ENCODE measurements around the gene PCDHA6.
"Not testable (repeated sequence)": the region's sequence is repeated elsewhere in the genome, so short reads cannot be mapped to it uniquely, and the experiment has no call there.

Gene PCDHA6

GRCh38 chr5:140827704-140828361 lies at the start of gene PCDHA6:
PCDHA6 (plus strand) TSS chr5:140827960; CDS start chr5:140828092, 132 bp downstream.
- H3K9me2 ChIP-seq (replicated peaks; ENCODE audit: low read depth, low read length) = no peaks in the 10 kb centered on the region
- H3K36me3 ChIP-seq (ENCODE audit: insufficient read depth, low read length) = no peaks in the 10 kb centered on the region
- H3K79me2 ChIP-seq (ENCODE audit: insufficient read depth, low read length) = no peaks in the 10 kb centered on the region
- no peak within 1 kb of the TSS for H2AFZ ChIP-seq (ENCODE audit: low read length)
- no peaks in the 10 kb centered on the region for H4K20me1 ChIP-seq (ENCODE audit: insufficient read depth, low read length, poor library complexity, severe bottlenecking)
- H3K4me1 ChIP-seq (ENCODE audit: insufficient read depth, low read length, poor library complexity, severe bottlenecking) = no peaks in the 10 kb centered on the region
- H3K9me3 ChIP-seq (ENCODE audit: insufficient read depth, low read depth, low read length) = no peaks in the 10 kb centered on the region
- H3F3A ChIP-seq (ENCODE audit: low read depth) = no peaks in the 10 kb centered on the region
- TF ChIP-seq EZH2phosphoT487 (IDR thresholded peaks at IDR 0.05; ENCODE audit: borderline replicate concordance) (no peak), CTCF (conservative IDR thresholded peaks at IDR 0.05; ENCODE audit: low read length) (no peak)
- H3K27me3 ChIP-seq (ENCODE audit: insufficient read depth, low read length, poor library complexity, severe bottlenecking) = no peaks in the 10 kb centered on the region
- H3K4me2 ChIP-seq (ENCODE audit: low read depth, low read length, poor library complexity, severe bottlenecking) = no peak within 1 kb of the TSS
- H3K9ac ChIP-seq (ENCODE audit: low read depth, low read length, poor library complexity, severe bottlenecking) = no peak within 1 kb of the TSS
- no peak within 1 kb of the TSS for H3K4me3 ChIP-seq (ENCODE audit: low read length, poor library complexity, severe bottlenecking)

GRCh38 chr5:140780512-140780911 lies 47.2 kb upstream of the PCDHA6 start:
- H3K4me2 ChIP-seq (ENCODE audit: low read depth, low read length, poor library complexity, severe bottlenecking) = no peak overlapping the region
- no peaks in the 10 kb centered on the region for H3K79me2 ChIP-seq (ENCODE audit: insufficient read depth, low read length)
- no peaks in the 10 kb centered on the region for H3K27me3 ChIP-seq (ENCODE audit: insufficient read depth, low read length, poor library complexity, severe bottlenecking)
- H3K9me2 ChIP-seq (replicated peaks; ENCODE audit: low read depth, low read length) = no peaks in the 10 kb centered on the region
- no peak overlapping the region for H2AFZ ChIP-seq (ENCODE audit: low read length)
- H3F3A ChIP-seq (ENCODE audit: low read depth) = no peaks in the 10 kb centered on the region
- no peaks in the 10 kb centered on the region for H3K4me1 ChIP-seq (ENCODE audit: insufficient read depth, low read length, poor library complexity, severe bottlenecking)
- no peak overlapping the region for H3K9ac ChIP-seq (ENCODE audit: low read depth, low read length, poor library complexity, severe bottlenecking)
- H4K20me1 ChIP-seq (ENCODE audit: insufficient read depth, low read length, poor library complexity, severe bottlenecking) = no peaks in the 10 kb centered on the region
- H3K9me3 ChIP-seq (ENCODE audit: insufficient read depth, low read depth, low read length) = peaks cover 3% of the 10 kb centered on the region; the same call in 1 of the 2 replicates
- no peaks in the 10 kb centered on the region for H3K36me3 ChIP-seq (ENCODE audit: insufficient read depth, low read length)
- no peak overlapping the region for H3K4me3 ChIP-seq (ENCODE audit: low read length, poor library complexity, severe bottlenecking)
- TF ChIP-seq CTCF (conservative IDR thresholded peaks at IDR 0.05; ENCODE audit: low read length) (no peak), EZH2phosphoT487 (IDR thresholded peaks at IDR 0.05; ENCODE audit: borderline replicate concordance) (no peak)

- no peaks in the 10 kb centered on the region for H3K9me3 ChIP-seq (ENCODE audit: insufficient read depth, low read depth, low read length)
- no peaks in the 10 kb centered on the region for H3K36me3 ChIP-seq (ENCODE audit: insufficient read depth, low read length)
- H3K4me3 ChIP-seq (ENCODE audit: low read length, poor library complexity, severe bottlenecking) = no peak within 1 kb of the TSS
- no peak within 1 kb of the TSS for H3K4me2 ChIP-seq (ENCODE audit: low read depth, low read length, poor library complexity, severe bottlenecking)
- H3K79me2 ChIP-seq (ENCODE audit: insufficient read depth, low read length) = no peaks in the 10 kb centered on the region
- H3K27me3 ChIP-seq (ENCODE audit: insufficient read depth, low read length, poor library complexity, severe bottlenecking) = no peaks in the 10 kb centered on the region
- H4K20me1 ChIP-seq (ENCODE audit: insufficient read depth, low read length, poor library complexity, severe bottlenecking) = no peaks in the 10 kb centered on the region
- H3F3A ChIP-seq (ENCODE audit: low read depth) = no peaks in the 10 kb centered on the region
- H3K9ac ChIP-seq (ENCODE audit: low read depth, low read length, poor library complexity, severe bottlenecking) = no peak within 1 kb of the TSS
- H2AFZ ChIP-seq (ENCODE audit: low read length) = no peak within 1 kb of the TSS
- TF ChIP-seq CTCF (conservative IDR thresholded peaks at IDR 0.05; ENCODE audit: low read length) (peak; percentile 20; the same call in 1 of the 2 replicates), EZH2phosphoT487 (IDR thresholded peaks at IDR 0.05; ENCODE audit: borderline replicate concordance) (no peak)
- H3K4me1 ChIP-seq (ENCODE audit: insufficient read depth, low read length, poor library complexity, severe bottlenecking) = no peaks in the 10 kb centered on the region
- no peaks in the 10 kb centered on the region for H3K9me2 ChIP-seq (replicated peaks; ENCODE audit: low read depth, low read length)
These were observed 41.7 kb upstream of the PCDHA6 start, which contains the start of gene PCDHA1 for GRCh38 chr5:140785905-140786686. PCDHA1 (plus strand) TSS chr5:140786140.

GRCh38 chr5:140787422-140787821 lies 40.3 kb upstream of the PCDHA6 start:
- not testable (repeated sequence) for H3K36me3 ChIP-seq (ENCODE audit: insufficient read depth, low read length); H3K4me2 ChIP-seq (ENCODE audit: low read depth, low read length, poor library complexity, severe bottlenecking); H3F3A ChIP-seq (ENCODE audit: low read depth); H4K20me1 ChIP-seq (ENCODE audit: insufficient read depth, low read length, poor library complexity, severe bottlenecking); H3K4me3 ChIP-seq (ENCODE audit: low read length, poor library complexity, severe bottlenecking); H2AFZ ChIP-seq (ENCODE audit: low read length); H3K9ac ChIP-seq (ENCODE audit: low read depth, low read length, poor library complexity, severe bottlenecking); H3K27me3 ChIP-seq (ENCODE audit: insufficient read depth, low read length, poor library complexity, severe bottlenecking); H3K9me2 ChIP-seq (replicated peaks; ENCODE audit: low read depth, low read length); H3K4me1 ChIP-seq (ENCODE audit: insufficient read depth, low read length, poor library complexity, severe bottlenecking); H3K79me2 ChIP-seq (ENCODE audit: insufficient read depth, low read length); H3K9me3 ChIP-seq (ENCODE audit: insufficient read depth, low read depth, low read length)

- not testable (repeated sequence) for H3K4me2 ChIP-seq (ENCODE audit: low read depth, low read length, poor library complexity, severe bottlenecking); H3K27me3 ChIP-seq (ENCODE audit: insufficient read depth, low read length, poor library complexity, severe bottlenecking); H4K20me1 ChIP-seq (ENCODE audit: insufficient read depth, low read length, poor library complexity, severe bottlenecking); H2AFZ ChIP-seq (ENCODE audit: low read length); H3K9ac ChIP-seq (ENCODE audit: low read depth, low read length, poor library complexity, severe bottlenecking); H3F3A ChIP-seq (ENCODE audit: low read depth); H3K36me3 ChIP-seq (ENCODE audit: insufficient read depth, low read length); H3K9me3 ChIP-seq (ENCODE audit: insufficient read depth, low read depth, low read length); H3K79me2 ChIP-seq (ENCODE audit: insufficient read depth, low read length); H3K9me2 ChIP-seq (replicated peaks; ENCODE audit: low read depth, low read length); H3K4me3 ChIP-seq (ENCODE audit: low read length, poor library complexity, severe bottlenecking); H3K4me1 ChIP-seq (ENCODE audit: insufficient read depth, low read length, poor library complexity, severe bottlenecking)
These were observed 39.8 kb upstream of the PCDHA6 start for GRCh38 chr5:140787849-140788504.
